Fibroblast of skin of right quadriceps (primary cell): ENCODE results near the gene DTNB.
"Not testable (repeated sequence)": the region's sequence is repeated elsewhere in the genome, so short reads cannot be mapped to it uniquely, and the experiment has no call there.

Source experiments
- DNase-seq: peaks from one replicate; pipeline ENCODE4 v3.0.0-alpha.2; 2013

DTNB gene

DNA sequence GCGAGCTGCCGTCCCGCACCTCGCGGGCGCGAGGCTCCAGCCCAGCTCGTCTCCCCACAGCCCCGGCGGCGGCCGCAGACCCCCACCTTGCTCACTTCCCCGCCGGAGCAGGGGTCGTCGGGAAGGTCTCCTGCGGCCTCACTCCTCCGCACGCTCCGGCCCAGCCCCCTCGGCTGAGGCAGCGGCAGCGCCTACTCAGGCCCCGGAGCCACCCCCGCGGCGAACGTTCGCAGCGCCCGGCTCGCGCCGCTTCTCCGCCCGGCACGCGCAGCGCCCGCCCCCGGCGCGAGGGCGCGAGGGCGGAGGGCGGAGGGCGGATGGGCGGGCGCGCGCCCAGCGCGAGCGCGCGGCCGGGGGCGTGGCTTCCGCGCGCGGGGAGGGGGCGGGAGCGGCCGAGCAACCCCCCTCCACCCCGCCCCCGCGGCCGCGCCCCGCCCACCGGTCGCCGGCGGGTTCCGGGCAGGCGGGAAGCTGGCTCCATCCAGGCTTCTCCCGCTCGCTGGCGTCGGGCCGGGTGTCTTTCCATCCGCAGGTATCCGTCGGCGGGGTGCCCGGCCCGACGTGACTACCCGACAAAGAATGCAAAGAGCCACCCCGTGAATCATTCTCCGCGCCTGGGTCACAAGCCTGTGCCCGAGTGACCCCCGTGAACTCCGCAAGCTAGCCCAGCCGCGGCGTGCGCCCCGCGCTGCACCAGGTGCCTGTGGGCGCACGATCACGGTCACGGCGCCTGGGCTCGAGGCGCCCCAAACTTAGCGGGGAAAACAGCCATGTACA is at the start of gene DTNB:
DTNB (minus strand) TSS at position 278 of the 777 bp plus-strand sequence. CDS start 20,917 bp downstream, outside the sequence.
- peak; percentile 64 for DNase-seq

- DNase-seq = no peak
Measured at GRCh38 chr2:25722224-25722623, 48.8 kb upstream of the DTNB start.

GRCh38 chr2:25720575-25720974 is 47.2 kb upstream of the DTNB start:
- no peak for DNase-seq

GRCh38 chr2:25714740-25715139 is 41.4 kb upstream of the DTNB start:
- DNase-seq = peak; percentile 8

DNA sequence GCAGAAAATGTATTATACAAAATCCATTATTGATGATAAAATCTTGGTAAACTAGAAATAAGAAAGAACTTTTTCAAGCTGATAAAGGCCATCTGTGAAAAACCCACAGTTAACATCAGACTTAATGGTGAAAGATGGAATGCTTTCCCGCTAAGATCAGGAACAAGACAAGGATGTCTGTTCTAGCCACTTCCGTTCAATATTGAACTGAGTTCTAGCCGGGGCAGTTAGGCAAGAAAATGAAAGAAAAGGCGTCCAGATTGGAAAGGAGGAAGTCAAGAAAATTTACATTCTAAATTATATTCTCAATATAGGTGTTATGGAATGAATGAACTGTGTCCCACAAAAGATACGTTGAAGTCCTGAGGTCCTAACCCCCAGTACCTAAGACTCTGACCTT is 39.1 kb upstream of the DTNB start:
- no peak for DNase-seq

DNA sequence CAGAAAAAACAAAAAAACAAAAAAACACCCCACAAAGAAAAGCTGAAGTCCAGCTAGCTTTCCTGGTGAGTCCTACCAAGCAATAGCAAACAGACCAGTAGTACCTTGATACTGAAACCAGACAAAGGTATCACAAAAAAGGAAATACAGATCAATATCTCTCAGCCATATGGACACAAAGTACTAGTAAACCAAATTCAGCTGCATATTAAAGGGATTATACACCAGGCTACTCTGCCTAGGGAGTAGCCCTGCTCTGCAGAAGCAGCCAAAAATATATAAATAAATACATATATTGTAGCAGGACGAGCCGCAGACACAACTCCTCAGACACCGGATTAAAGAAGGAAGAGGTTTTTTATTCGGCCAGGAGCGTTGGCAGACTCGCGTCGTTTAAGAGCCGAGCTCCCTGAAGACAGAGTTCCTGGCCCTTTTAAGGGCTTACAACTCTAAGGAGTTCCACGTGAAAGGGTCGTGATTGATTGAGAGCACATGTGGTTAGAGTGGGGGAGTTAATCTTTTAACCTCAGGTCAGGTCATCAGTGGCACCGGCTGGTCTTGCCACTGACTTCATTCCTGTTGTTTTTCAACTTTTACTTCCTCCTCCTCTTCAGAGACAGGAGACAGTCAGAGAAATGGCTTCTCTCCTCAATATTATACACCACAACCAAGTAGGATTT is 38.4 kb upstream of the DTNB start:
- DNase-seq = no peak

- DNase-seq = no peak
Measured at GRCh38 chr2:25710750-25711149, 37.4 kb upstream of the DTNB start.

- no peak for DNase-seq
Measured at GRCh38 chr2:25709349-25709748, 36.0 kb upstream of the DTNB start.

- no peak for DNase-seq
Measured at GRCh38 chr2:25707927-25708590, 34.7 kb upstream of the DTNB start.

DNA sequence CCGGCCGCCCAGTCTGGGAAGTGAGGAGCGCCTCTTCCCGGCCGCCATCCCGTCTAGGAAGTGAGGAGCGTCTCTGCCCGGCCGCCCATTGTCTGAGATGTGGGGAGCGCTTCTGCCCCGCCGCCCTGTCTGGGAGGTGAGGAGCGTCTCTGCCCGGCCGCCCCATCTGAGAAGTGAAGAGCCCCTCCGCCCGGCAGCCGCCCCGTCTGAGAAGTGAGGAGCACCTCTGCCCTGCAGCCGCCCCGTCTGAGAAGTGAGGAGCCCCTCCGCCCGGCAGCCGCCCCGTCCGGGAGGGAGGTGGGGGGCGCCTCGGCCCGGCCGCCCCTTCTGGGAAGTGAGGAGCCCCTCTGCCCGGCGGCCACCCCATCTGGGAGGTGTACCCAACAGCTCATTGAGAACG is 32.2 kb upstream of the DTNB start:
- DNase-seq = not testable (repeated sequence)

- DNase-seq = no peak
Measured at GRCh38 chr2:25701801-25702200, 28.4 kb upstream of the DTNB start.

DNA sequence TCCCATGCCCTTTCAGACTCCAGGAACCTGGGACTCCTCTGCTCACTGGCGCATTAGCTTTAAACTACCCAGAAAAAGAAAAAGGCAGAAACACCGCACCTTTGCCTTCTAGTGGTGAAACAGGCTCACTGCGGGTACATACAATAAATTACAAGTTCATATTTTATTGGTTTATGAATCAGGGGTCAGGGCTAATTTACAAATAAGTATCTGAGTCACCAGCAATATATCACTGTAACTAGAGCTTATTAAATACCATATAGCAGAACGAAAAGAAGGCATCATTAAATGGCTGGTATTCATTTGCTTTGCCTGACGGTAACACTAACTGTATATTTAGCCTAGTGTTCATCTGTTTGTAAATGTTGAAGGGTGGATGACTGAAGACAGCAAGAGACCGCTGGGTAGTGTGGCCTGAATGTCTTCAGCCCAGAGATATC is 26.9 kb upstream of the DTNB start:
- peak; percentile 62 for DNase-seq

DNA sequence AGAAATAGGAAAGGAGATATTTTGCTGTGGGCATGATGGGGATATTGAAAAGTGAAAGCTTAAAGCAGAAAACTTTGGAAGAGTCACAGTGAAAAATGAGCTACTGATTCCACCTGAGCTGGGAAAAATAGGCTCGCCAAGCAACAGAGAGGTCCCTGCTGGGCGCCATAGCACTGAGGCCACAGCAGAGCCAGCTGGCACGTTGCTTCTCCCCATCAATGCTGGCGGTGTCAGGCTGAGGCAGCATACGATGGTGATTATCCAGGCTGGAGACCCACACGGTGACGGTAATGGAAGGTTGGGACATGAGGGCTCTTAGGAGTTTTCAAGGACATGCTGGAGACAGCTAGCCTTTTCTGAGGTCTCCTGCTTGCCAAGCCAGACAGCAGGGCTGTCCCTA is 25.8 kb upstream of the DTNB start:
- DNase-seq = no peak

DNA sequence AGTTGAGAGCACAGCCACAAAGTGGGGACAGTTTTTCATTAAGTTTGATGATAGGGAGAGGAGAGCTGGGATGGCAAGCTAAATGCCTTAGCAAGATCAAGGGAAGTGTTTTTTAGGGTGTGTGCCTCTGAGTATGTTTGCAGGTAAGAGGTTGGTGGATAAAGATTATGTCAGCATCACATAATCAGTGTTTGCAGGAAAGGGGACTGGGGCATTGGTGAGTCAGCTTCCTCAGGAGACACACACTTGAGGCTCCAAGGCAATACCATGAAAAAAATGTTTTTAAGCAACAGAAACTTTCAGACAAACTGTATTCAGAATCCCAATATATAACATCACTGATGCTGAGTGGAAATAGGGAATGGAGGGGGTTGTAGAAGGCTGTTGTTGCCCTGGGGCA is 25.4 kb upstream of the DTNB start:
- DNase-seq = peak; percentile 8

DNA sequence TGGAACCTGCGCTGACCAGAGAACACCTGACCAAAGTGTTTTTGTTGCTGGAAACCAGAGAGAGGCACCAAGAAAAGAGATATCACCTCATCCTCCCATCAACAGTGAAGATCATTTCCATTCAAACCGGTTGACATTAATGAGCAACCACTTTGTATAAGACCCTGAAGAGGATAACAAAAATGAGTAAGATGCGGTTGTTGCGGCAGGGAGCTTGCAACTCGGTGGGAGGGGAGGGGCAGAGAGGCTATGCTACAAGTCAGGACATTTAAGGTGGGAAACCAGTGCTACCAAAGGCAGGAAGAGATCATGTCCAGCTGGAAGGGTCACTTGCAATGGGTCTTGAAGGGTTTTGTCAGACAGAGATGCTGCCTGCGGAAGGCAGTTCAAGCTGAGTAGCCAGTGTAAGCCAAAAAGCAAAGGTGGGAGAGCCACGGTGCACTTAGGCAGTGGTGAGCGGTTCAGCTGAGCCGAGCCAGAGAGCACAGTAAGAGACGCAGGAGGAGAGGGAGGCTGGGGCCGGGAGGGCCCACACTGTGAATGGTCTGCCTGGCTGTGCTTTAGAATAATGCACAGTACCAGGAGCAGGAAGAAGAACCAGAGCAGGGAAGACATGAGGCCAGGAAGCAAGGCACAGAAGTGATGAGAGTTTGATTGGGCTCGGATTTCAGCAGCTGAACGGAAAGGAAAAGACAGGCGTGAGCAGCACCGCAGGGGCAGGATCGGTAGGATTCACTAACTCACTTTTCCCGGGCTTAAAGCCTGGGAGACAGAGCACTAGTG is 24.4 kb upstream of the DTNB start:
- DNase-seq = peak; percentile 17

DNA sequence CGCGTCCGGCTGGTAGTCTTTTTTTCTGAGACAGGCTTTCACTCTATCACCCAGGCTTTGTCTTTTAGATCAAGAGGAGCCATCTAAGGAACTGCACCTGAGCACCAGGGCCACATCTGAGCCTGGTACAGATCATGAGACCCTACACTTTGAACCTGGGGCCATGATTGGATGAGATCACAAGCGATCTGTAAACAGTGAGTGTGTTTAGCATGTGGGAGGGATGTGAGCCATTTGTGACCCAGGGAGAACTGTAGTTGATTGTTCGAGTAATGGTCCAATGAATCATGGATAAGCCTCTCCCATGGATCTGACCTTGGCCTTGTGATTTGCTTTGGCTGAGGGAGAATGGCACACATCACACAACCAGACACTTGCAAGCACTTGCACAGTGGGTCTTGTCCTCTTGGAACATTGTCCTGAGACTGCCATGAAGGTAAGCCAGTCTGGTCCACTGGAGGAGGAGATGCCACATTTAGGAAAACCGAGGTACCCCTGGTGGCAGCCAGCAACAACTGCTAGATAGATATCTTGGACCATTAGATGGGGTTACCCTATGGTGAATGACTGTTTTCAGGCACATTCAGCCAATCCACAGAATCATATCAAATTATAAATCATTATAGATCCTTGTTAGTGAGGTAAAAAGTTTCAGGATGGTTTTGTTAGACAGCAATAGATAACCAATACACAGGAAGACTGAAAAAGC is 19.5 kb upstream of the DTNB start:
- no peak for DNase-seq

DNA sequence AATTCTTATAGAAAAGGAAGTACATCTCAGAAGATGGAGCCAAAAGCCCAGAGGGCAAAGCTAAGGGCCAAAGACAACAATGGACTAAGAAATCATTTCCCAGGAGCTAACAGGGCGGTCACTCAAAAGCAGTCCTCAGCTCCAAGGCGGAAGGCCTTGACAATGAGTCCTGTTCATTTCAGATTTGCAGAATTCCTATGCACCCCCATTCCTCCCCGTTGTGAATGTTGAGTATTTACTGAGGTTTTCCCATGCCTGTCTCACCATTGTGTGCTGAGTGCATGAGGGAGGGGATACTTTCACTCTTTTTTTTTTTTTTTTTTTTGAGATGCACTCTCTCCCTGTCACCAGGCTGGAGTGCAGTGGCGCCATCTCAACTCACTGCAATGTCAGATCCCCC is 18.8 kb upstream of the DTNB start:
- no peak for DNase-seq

DNA sequence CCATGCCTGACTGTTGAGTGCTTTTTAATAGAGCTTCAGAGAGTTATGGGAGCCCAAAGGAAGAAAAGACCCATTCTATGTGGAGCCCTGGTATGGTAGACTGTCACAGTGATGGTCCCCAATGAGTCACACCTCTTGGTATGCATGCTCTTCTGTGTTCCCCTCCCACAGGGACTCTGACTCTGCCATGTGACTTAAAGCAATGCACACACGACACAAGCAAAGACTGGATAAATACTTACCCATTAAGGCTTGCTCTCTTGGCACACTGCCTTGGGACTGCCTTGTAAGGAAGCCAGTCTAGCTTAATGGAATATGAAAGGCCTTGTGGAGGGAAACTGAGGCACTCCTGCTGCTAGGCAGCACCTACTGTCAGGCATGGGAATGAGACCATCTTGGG is 16.7 kb upstream of the DTNB start:
- DNase-seq = peak; percentile 64

- DNase-seq = no peak
Measured at GRCh38 chr2:25688236-25688635, 14.9 kb upstream of the DTNB start.

DNA sequence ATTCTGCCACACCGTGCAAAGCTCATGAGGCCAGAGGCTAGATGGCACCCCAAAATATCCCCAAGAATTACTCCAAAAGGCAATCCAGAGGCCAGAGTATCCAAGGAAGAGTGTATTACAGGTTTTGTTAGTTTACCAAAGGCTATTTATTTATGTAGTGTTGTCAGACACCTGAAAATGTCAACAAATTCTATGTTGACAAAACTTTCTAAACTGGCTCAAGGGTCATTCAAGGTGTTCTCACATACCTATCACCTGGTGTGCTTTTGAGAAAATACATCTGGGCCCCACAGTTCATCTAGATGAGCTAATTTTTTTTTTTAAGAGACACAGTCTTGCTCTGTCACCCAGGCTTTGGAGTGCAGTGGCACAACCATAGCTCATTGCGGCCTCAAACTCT is 12.4 kb upstream of the DTNB start:
- no peak for DNase-seq

GRCh38 chr2:25684577-25685473 is 11.4 kb upstream of the DTNB start:
- no peak for DNase-seq
